Loucy (cell line): ENCODE results near the gene BCAN.

ENCODE experiments used
- H2AFZ ChIP-seq: fragments of 200-600 bp; sonication (generic); 2 replicates; pipeline ENCODE4 v1.6.0; 2016; ENCODE audit warnings: antibody characterized with exemption, mild to moderate bottlenecking, low read length, moderate library complexity
- H3F3A ChIP-seq: fragments of 200-600 bp; 2 replicates; pipeline ENCODE4 v1.6.0; 2016; ENCODE audit warnings: antibody characterized with exemption, low read depth, mild to moderate bottlenecking
- H3K27me3 ChIP-seq: fragments of 200-600 bp; sonication (generic); 2 replicates; pipeline ENCODE4 v1.6.1; 2014; ENCODE audit warnings: low read length, mild to moderate bottlenecking; ENCODE audit not compliant: insufficient read depth, poor library complexity, severe bottlenecking
- H3K36me3 ChIP-seq: fragments of 200-600 bp; sonication (generic); 2 replicates; pipeline ENCODE4 v1.6.1; 2016; ENCODE audit warnings: low read length; ENCODE audit not compliant: insufficient read depth
- H3K4me1 ChIP-seq: fragments of 200-600 bp; sonication (generic); 2 replicates; pipeline ENCODE4 v1.5.1; 2014; ENCODE audit warnings: low read length, mild to moderate bottlenecking; ENCODE audit not compliant: insufficient read depth, poor library complexity, severe bottlenecking
- H3K4me2 ChIP-seq: fragments of 200-600 bp; sonication (generic); 2 replicates; pipeline ENCODE4 v1.6.0; 2014; ENCODE audit warnings: antibody characterized with exemption, low read length, low read depth, mild to moderate bottlenecking; ENCODE audit not compliant: poor library complexity, severe bottlenecking
- H3K4me3 ChIP-seq: fragments of 200-600 bp; sonication (generic); 2 replicates; pipeline ENCODE4 v1.5.1; 2014; ENCODE audit warnings: low read length, mild to moderate bottlenecking, mixed read lengths; ENCODE audit not compliant: poor library complexity, severe bottlenecking
- H3K79me2 ChIP-seq: fragments of 200-600 bp; sonication (generic); 2 replicates; pipeline ENCODE4 v1.6.1; 2014; ENCODE audit warnings: low read length; ENCODE audit not compliant: insufficient read depth
- H3K9ac ChIP-seq: fragments of 200-600 bp; sonication (generic); 2 replicates; pipeline ENCODE4 v1.6.0; 2014; ENCODE audit warnings: mild to moderate bottlenecking, low read depth, low read length, moderate library complexity; ENCODE audit not compliant: poor library complexity, severe bottlenecking
- H3K9me2 ChIP-seq: fragments of 200-600 bp; sonication (generic); replicated peaks from 2 replicates; pipeline ENCODE4 v1.6.1; 2016; ENCODE audit warnings: low read depth, low read length, mixed read lengths
- H3K9me3 ChIP-seq: fragments of 200-600 bp; sonication (generic); 2 replicates; pipeline ENCODE4 v1.6.1; 2014; ENCODE audit warnings: mild to moderate bottlenecking, antibody characterized with exemption, low read length, low read depth; ENCODE audit not compliant: insufficient read depth
- H4K20me1 ChIP-seq: fragments of 200-600 bp; sonication (generic); 2 replicates; pipeline ENCODE4 v1.6.0; 2014; ENCODE audit warnings: antibody characterized with exemption, low read length, mild to moderate bottlenecking; ENCODE audit not compliant: insufficient read depth, poor library complexity, severe bottlenecking
- CTCF ChIP-seq: fragments of 200-600 bp; sonication (generic); conservative IDR thresholded peaks from 2 replicates; pipeline ENCODE4 v1.5.1; 2014; ENCODE audit warnings: mild to moderate bottlenecking, antibody characterized with exemption, low read length
- EZH2phosphoT487 ChIP-seq: fragments of 200-600 bp; IDR thresholded peaks from 2 replicates; pipeline ENCODE4 v1.6.1; 2018; ENCODE audit warnings: antibody characterized with exemption, mild to moderate bottlenecking, moderate library complexity, borderline replicate concordance

BCAN gene

GRCh38 chr1:156667610-156667967, 25.7 kb downstream of the BCAN start:
- TF ChIP-seq CTCF (no peak), EZH2phosphoT487 (no peak)
- Histone ChIP-seq H3K27me3 (no peaks in the 10 kb centered on the region), H4K20me1 (no peaks in the 10 kb centered on the region), H3K9me3 (no peaks in the 10 kb centered on the region), H2AFZ (no peak overlapping the region), H3K36me3 (no peaks in the 10 kb centered on the region), H3F3A (no peaks in the 10 kb centered on the region), H3K9ac (no peak overlapping the region), H3K4me3 (no peak overlapping the region), H3K79me2 (no peaks in the 10 kb centered on the region), H3K9me2 (no peaks in the 10 kb centered on the region), H3K4me1 (peaks cover 9% of the 10 kb centered on the region), H3K4me2 (no peak overlapping the region)

DNA sequence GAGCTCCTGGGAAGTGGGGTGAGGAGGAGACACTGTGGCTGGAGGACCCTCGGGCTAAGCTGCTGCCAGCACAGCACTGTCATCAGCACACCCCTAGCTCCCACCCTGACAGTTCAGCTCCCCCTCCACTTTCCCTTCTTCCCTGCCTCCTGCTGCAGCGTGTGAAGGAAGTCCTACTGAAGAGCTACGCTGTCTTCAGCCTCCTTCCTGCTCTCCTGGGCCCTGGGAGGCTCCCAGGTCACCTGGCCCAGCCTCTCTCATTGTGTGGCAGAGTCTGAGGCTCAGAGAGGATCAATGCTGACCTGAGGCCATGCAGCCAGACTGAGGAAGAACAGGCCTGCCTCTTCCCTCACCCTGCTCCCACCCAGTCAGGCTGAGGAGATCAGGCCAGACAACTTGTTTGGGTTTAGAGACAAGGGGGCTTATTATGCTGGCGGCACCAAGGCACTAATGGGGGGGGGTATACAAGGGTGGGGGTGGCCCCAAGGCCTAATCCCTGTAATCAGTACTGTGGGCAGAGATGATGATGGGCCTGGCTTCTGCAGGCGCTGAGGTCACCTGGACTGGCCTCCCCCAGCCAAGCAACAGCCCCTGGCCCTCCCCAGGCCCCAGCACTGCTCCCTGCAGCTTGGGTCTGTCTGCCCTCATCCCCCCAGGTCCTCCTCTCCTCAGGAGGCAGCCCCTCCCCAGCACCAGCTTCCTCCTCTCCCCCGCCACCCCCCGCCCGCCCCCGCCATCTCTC, 26.2 kb downstream of the BCAN start:
- Histone ChIP-seq H3K4me1 (peaks cover 9% of the 10 kb centered on the region), H3K9me2 (no peaks in the 10 kb centered on the region), H3K9ac (no peak overlapping the region)

GRCh38 chr1:156668801-156669637, 27.1 kb downstream of the BCAN start:
- Histone ChIP-seq H4K20me1 (no peaks in the 10 kb centered on the region), H3K4me1 (peaks cover 8% of the 10 kb centered on the region), H3K9ac (no peak overlapping the region), H3K9me2 (no peaks in the 10 kb centered on the region), H3K9me3 (no peaks in the 10 kb centered on the region), H3K4me3 (no peak overlapping the region), H3K36me3 (no peaks in the 10 kb centered on the region), H2AFZ (no peak overlapping the region), H3K4me2 (no peak overlapping the region), H3K27me3 (no peaks in the 10 kb centered on the region), H3F3A (no peaks in the 10 kb centered on the region), H3K79me2 (no peaks in the 10 kb centered on the region)
- TF ChIP-seq EZH2phosphoT487 (no peak), CTCF (no peak)

More for the DNA sequence above, 26.2 kb downstream of the BCAN start:
- H3K4me3 ChIP-seq: no peak overlapping the region
- TF ChIP-seq EZH2phosphoT487 (no peak), CTCF (no peak)
- no peak overlapping the region for H3K4me2 ChIP-seq
- H3F3A ChIP-seq: no peaks in the 10 kb centered on the region
- H3K79me2 ChIP-seq: no peaks in the 10 kb centered on the region
- no peaks in the 10 kb centered on the region for H3K27me3 ChIP-seq
- no peaks in the 10 kb centered on the region for H3K36me3 ChIP-seq
- no peak overlapping the region for H2AFZ ChIP-seq
- no peaks in the 10 kb centered on the region for H3K9me3 ChIP-seq
- no peaks in the 10 kb centered on the region for H4K20me1 ChIP-seq
